NT2/D1 (cell line): Measurements from ENCODE around the gene AFAP1L1.

ENCODE experiments used
- SUZ12 ChIP-seq: IDR thresholded peaks from 2 replicates; pipeline ENCODE4 v1.6.1; 2011; ENCODE audit not compliant: insufficient read length, insufficient read depth; ENCODE audit errors: extremely low read depth
- YY1 ChIP-seq: IDR thresholded peaks from 2 replicates; pipeline ENCODE4 v1.6.1; 2011; ENCODE audit not compliant: insufficient read length, insufficient read depth
- ZNF274 ChIP-seq: IDR thresholded peaks from 2 replicates; pipeline ENCODE4 v1.6.1; 2011; ENCODE audit warnings: mild to moderate bottlenecking, low read depth, low read length

DNA sequence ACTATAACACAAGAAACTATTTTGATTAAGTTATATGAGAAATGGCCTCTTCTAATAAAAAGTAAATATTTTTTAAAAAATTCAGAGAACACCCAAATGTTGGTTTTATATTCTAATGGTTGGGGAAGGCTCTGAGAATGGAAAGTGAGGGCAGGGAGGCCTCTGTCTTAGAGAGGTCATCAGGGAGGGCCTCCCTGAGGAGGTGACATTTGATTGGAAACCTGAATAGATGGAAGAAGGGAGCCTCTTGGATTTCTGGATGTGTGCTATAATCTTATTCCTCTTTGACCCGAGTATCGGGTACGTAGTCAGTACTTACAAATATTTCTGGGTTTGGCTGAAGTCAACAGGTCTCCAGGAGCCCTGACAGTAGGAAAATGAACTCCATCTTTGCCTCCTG is 47.5 kb downstream of the AFAP1L1 start:
- no peak for TF ChIP-seq ZNF274
- no peak for TF ChIP-seq YY1
- TF ChIP-seq SUZ12, result no peak
